NCI-H1417 treated with DMSO at 0.1 percent for 48 hours (cell line): Measurements from ENCODE around the gene ADTRP.
A peak's percentile ranks its signal among the peaks of the same experiment; 100 is the strongest.
"Not testable (repeated sequence)": the region's sequence is repeated elsewhere in the genome, so short reads cannot be mapped to it uniquely, and the experiment has no call there.

Source experiments
- DNase-seq: peaks from one replicate; lab custom pipeline; 2025; lab: John Stamatoyannopoulos, UW

ADTRP gene

GRCh38 chr6:11803591-11803971, 25.0 kb upstream of the ADTRP start:
- DNase-seq = no peak

- DNase-seq = no peak
These were observed 24.4 kb upstream of the ADTRP start for GRCh38 chr6:11802886-11803590.

- DNase-seq = not testable (repeated sequence)
These were observed 21.9 kb upstream of the ADTRP start for GRCh38 chr6:11800531-11800930.

- DNase-seq = no peak
These were observed 19.9 kb upstream of the ADTRP start for GRCh38 chr6:11798538-11798937.

- no peak for DNase-seq
These were observed 19.5 kb upstream of the ADTRP start for GRCh38 chr6:11798096-11798495.

- DNase-seq = no peak
These were observed 18.2 kb upstream of the ADTRP start for GRCh38 chr6:11796829-11797228.

- DNase-seq = no peak
These were observed 16.8 kb upstream of the ADTRP start for GRCh38 chr6:11795403-11795802.

GRCh38 chr6:11793277-11793676, 14.7 kb upstream of the ADTRP start:
- DNase-seq = no peak

GRCh38 chr6:11791354-11792107, 12.9 kb upstream of the ADTRP start:
- DNase-seq = no peak

- DNase-seq = no peak
These were observed 11.1 kb upstream of the ADTRP start for GRCh38 chr6:11789744-11790143.

GRCh38 chr6:11788043-11788442, 9.4 kb upstream of the ADTRP start:
- DNase-seq = no peak

GRCh38 chr6:11785774-11786579, 7.4 kb upstream of the ADTRP start:
- no peak for DNase-seq

GRCh38 chr6:11785415-11785773, 6.8 kb upstream of the ADTRP start:
- peak; percentile 65 for DNase-seq

GRCh38 chr6:11784341-11784740, 5.7 kb upstream of the ADTRP start:
- no peak for DNase-seq

- DNase-seq = no peak
These were observed 5.0 kb upstream of the ADTRP start for GRCh38 chr6:11783524-11784064.

GRCh38 chr6:11782524-11782923, 3.9 kb upstream of the ADTRP start:
- no peak for DNase-seq

- no peak for DNase-seq
These were observed 1.5 kb upstream of the ADTRP start for GRCh38 chr6:11780097-11780428.

GRCh38 chr6:11779329-11780096, 910 bp upstream of the ADTRP start:
- DNase-seq = no peak

- DNase-seq = no peak
These were observed 567 bp downstream of the ADTRP start for GRCh38 chr6:11778036-11778435.

- DNase-seq = no peak
These were observed 2.7 kb downstream of the ADTRP start for GRCh38 chr6:11775791-11776409.

- no peak for DNase-seq
These were observed 4.2 kb downstream of the ADTRP start for GRCh38 chr6:11774426-11774825.

- no peak for DNase-seq
These were observed 5.0 kb downstream of the ADTRP start for GRCh38 chr6:11773581-11773980.
